Liver (tissue), 3 donors: Measurements from ENCODE around the gene CHEK1.

ENCODE experiments used
- CTCF ChIP-seq: fragments of 150-350 bp; IDR thresholded peaks from 2 replicates; pipeline ENCODE4 v1.5.1; 2017; ENCODE audit warnings: improper control_type of control experiment, low read depth, low read length; ENCODE audit not compliant: missing input control
- EGR1 ChIP-seq, 2 donors: IDR thresholded peaks; 2 replicates each; pipeline ENCODE4 v1.6.1; 2016 to 2018; ENCODE audit warnings: antibody characterized with exemption in 2 of 2, low read depth in 2 of 2
- FOXA1 ChIP-seq: IDR thresholded peaks from 2 replicates; pipeline ENCODE4 v1.6.1; 2016; ENCODE audit warnings: antibody characterized with exemption
- RAD21 ChIP-seq, 2 donors: IDR thresholded peaks; 2 replicates each; pipeline ENCODE4 v1.6.1; 2016; ENCODE audit warnings: antibody characterized with exemption in 2 of 2, mild to moderate bottlenecking in 2 of 2
- TAF1 ChIP-seq: conservative IDR thresholded peaks from 2 replicates; pipeline ENCODE4 v1.6.1; 2016; ENCODE audit warnings: antibody characterized with exemption, mild to moderate bottlenecking
- donor health status: healthy.
- donor health status: healthy.

GRCh38 chr11:125626288-125626950 is 1.5 kb downstream of the CHEK1 start:
- peak; percentile 19 for TF ChIP-seq CTCF
- TF ChIP-seq EGR1 (IDR thresholded peaks at IDR 0.05; ENCODE audit: low read depth in 2 of 2): no peak
- no peak for TF ChIP-seq RAD21 (IDR thresholded peaks at IDR 0.05)
- no peak for TF ChIP-seq TAF1
- no peak for TF ChIP-seq FOXA1
